ENCODE data around the gene CHST4.
A peak's percentile ranks its signal among the peaks of the same experiment; 100 is the strongest.
"Not testable (repeated sequence)": the region's sequence is repeated elsewhere in the genome, so short reads cannot be mapped to it uniquely, and the experiment has no call there.

Gene CHST4

DNA sequence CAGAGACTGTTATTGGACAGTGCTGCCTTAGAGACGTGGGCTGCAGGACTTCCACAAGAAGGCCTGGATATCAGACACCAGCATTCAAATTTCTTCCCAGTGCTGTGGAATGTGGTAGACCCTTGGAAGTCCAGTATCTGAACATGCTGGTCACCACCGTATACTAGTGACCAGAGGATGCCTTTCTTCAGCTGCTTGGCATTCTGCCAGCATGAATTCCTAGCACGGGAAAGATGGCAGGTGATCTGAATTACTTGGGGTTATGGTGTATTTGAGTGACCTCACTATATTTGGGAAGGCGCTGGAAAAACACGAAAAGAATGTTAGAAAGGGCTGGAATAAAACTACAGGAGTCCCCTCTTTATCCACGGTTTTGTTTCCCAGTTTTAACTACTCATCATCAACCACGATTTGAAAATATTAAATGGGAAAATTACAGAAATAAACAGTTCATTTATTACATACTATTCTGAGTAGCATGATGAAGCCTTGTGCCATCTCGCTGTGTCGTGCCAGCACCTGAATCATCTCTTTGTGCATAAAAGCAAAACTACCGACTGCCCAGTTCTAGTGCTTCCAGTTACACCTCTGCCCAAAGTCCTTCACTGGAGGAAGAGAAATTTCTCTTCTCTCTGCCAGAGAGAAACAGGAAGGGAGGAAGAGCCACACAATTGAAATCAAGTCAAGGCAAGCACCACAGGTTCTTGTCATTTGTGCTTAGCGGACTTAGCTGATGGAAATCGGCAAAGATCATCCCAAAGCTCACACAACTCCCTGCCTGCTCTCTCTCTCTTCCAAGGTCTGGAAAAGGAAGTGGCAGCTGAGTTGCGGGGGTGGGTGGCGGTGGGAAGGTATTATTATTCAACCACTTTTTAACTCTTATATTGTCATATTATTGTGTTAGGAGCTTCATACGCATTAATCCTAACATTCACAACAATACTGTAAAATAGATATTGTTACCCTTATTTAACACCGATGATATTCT, 1.4 kb upstream of the CHST4 start:
- no peak for DNase-seq

DNA sequence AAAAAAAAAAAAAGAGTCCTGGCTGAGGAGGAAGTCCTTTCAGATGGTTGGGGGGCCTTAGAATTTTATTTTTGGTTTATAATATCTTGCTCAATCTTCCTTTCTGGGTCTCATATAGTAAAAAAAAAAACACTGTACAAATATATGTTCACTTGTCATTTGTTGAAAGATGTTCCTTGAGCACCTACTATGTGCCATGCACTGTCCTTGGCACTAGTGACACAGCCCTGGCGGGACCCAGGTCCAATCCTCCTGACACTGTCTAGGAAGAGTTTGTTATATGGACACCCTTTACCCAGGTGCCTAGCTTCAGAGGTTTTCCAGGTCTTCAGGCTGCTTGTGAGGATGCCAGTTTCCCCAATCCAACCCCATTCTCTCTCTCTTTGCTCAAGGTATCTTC, 2.0 kb downstream of the CHST4 start:
- DNase-seq, result no peak

- no peak for DNase-seq
Observed at GRCh38 chr16:71528863-71529262, 2.6 kb downstream of the CHST4 start.

DNA sequence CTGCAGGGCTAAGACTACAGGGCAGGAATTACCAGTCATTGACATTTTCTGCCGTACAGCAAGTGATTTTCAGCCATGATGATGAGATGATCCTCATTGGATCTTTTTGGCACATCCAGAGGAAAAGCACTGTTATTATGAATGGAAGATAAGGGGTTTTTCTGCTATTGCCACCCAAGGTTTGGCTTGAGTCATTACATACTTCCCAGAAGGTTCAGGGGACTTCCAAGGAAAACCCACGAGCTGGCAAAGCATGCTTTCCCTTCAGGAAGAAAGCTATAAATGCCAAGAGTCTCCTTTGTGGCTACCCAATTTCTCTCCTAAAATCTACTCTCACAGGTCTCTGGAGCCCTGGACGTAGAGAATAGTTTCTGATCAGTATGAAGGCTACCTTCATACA, 6.1 kb downstream of the CHST4 start:
- DNase-seq, result no peak

DNA sequence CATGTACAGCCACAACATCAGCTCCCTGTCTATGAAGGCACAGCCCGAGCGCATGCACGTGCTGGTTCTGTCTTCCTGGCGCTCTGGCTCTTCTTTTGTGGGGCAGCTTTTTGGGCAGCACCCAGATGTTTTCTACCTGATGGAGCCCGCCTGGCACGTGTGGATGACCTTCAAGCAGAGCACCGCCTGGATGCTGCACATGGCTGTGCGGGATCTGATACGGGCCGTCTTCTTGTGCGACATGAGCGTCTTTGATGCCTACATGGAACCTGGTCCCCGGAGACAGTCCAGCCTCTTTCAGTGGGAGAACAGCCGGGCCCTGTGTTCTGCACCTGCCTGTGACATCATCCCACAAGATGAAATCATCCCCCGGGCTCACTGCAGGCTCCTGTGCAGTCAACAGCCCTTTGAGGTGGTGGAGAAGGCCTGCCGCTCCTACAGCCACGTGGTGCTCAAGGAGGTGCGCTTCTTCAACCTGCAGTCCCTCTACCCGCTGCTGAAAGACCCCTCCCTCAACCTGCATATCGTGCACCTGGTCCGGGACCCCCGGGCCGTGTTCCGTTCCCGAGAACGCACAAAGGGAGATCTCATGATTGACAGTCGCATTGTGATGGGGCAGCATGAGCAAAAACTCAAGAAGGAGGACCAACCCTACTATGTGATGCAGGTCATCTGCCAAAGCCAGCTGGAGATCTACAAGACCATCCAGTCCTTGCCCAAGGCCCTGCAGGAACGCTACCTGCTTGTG, 10.7 kb downstream of the CHST4 start:
- DNase-seq, result no peak

- DNase-seq, result no peak
Observed at GRCh38 chr16:71537643-71538042, 11.4 kb downstream of the CHST4 start.

DNA sequence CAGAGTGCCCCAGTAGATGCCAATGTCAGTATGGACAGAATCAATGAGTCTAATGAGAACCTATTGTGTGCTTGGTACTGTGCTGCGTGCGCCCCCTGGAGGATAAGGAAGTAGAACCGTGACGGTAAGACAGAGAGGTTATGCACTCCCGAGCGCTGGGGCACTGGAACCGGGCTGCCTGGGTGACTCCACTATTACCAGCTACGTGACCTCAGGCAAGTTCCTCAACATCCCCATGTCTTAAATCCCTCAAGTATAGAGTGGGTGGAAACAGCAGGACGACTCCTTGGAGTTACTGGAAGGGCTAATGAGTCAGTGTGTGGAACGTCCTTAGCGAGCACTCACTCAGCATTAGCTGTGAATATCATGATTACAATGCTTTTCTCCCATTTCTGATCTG, 16.2 kb downstream of the CHST4 start:
- DNase-seq, result peak; percentile 81

- DNase-seq, result no peak
Observed at GRCh38 chr16:71547168-71547567, 20.9 kb downstream of the CHST4 start.

- DNase-seq, result no peak
Observed at GRCh38 chr16:71552698-71553503, 26.7 kb downstream of the CHST4 start.

- no peak for DNase-seq
Observed at GRCh38 chr16:71555230-71555891, 29.1 kb downstream of the CHST4 start.

DNA sequence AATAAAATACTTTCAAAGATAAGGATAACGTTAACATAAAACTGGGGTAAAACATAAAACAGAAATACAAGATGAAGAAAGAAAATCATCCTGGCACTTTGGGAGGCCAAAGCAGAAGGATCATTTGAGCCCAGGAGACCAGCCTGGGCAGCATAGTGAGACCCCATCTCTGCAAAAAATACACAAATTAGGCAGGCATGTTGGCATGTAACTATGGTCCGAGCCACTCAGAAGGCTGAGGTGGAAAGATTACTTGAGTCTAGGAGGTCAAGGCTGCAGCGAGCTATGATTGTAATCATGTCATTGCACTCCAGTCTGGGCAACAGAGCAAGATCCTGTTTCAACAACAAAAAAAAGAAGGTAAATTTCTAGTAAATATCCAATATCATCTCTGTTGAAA, 31.1 kb downstream of the CHST4 start:
- DNase-seq, result no peak

DNA sequence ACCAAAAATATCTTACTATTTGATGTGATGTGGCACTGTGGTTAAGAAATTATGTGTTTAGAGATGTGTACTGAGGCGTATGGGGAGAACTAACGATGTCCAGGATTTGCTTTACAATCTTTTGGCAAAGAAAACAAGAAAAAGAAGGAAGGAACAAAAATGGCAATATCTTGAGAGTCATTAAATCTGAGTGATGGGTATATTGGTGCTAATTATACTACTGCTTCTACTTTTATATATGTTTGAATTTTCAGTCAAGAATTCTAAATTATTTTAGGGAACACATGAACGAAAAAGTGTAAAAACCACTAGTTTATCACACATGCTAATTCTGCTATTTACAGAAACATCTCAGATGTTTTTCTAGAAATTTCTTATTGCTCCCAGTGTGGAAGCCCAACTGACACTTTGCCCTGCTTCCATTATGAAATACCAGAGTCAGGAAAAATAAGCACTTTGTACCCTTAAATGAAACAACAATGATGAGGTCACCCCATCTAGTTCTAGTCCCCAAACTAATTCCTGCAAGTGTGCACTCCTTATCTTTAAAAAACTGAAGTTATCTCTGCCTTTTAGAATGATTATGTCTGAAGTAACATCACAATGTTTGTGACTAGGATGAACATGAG, 31.8 kb downstream of the CHST4 start:
- no peak for DNase-seq

GRCh38 chr16:71559855-71560254, 33.6 kb downstream of the CHST4 start:
- no peak for DNase-seq

GRCh38 chr16:71561886-71562285, 35.7 kb downstream of the CHST4 start:
- not testable (repeated sequence) for DNase-seq

DNA sequence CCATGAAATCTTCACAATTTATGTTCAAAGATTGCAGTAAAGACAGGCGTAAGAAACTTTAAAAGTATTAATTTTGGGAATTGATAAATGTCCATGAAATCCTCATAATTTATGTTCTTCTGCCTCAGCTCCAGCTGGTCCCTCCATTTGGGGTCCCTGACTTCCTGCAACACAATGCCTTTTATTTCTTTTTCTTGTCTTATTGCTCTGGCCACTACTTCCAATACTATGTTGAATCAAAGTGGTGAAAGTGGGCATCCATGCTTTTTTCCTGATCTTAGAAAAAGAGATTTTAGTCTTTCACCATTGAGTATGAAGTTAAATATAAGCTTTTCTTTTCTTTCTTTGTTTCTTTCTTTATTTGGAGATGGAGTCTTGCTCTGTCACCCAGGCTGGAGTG, 36.3 kb downstream of the CHST4 start:
- DNase-seq, result no peak

GRCh38 chr16:71564335-71564967, 38.2 kb downstream of the CHST4 start:
- DNase-seq, result no peak

DNA sequence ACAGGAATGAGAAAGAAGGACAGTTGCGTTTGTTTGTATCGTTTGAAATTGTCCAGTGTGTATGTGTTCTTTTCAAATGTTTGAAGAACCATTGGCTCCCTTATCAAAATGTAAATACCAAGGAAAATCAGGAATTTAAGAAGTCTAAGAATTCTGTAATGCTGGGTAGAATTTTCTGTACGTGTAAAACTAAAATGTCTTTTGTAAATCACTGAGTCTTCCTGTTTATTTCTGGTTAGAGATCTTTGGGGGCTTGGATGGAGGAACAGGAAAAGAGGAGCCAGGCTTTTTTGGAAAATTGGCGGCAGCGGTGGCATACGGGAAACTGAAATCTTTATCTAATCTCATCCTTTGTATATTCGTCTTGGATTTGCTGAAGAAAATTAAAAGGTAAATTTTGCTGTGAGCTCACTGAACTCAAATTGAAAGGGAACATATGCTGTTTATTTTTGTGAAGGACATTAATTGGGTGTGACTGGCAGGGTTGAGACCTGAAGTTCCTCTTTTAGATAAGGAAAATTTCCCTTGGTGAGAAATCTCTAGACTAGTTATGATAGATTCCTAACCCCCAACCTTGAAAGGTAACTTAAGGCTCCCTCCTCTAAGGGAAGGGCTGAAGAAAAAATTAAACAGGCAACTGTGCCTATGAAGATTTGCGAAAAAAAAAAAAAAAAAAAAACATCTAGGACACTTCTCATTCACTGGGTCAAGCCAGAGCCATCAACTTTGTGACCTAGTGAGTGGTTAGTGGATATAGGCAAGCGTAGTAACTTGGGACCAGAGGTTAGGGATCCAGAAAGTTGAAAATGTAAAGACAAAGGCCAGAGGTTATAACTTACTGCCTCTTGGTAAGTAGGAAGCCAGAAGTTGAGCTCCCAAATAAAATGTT, 39.8 kb downstream of the CHST4 start:
- DNase-seq, result no peak

DNA sequence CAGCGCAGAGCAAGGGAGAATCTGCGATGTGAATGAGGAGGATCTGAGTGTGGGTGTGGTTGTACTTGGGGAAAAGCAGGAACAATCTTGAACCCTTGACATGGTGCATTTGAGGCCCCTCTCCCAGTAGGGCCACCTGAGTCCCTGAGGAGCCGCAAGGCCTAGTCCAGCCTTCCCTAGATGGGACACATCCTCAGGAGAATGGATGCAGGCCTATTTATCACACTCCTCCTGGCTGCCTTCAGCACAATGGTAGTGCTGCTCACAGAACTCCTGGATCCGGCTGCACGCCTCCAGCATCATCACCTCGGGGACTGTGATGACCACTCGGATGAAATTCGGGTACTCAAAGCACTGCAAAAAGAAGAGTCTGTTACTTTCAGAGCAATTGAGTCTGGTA, 41.7 kb downstream of the CHST4 start:
- no peak for DNase-seq

DNA sequence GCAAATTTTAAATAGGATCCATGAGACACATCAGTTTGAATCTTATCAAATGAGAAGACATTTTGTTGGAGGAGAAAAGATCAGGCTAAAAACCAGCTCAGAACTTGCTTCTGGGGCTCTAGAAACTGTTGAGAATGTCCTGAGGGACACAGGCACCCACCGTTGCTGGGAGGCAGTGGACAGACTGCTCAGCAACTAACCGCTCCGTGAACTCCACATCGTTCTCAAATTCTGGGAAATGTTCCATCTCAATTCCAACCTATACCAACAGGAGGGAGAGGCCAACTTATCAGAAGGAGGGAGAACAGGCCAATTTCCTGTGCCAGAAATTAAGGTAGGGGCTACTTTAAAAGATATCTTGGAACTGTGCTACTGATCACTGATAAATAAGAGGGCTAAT, 42.3 kb downstream of the CHST4 start:
- no peak for DNase-seq

DNA sequence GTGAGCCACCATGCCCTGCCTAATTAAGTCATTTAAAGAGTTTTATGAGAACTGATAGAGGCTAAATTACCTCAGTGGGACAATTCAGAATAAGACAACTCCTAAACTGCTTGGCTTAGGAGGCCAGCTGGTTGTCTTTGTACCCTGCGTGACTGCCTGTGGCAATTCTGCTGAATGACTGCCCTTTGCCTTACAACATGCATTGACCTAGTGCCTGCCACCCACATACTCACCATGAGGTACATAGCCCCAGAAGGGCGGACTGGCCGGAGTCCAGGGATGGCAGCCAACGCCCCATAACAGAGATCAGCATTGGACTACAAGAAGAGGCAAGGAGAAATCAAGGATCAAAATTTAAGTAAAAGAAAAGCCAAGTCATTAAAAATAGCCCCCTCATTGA, 43.4 kb downstream of the CHST4 start:
- no peak for DNase-seq

- DNase-seq, result no peak
Observed at GRCh38 chr16:71570144-71570543, 43.9 kb downstream of the CHST4 start.

All from activated CD8-positive, alpha-beta memory T cell treated with anti-CD3 and anti-CD28 coated beads, Interleukin-2, amount 50 U/mL, for 48 hours (primary cell).